NT2/D1 (cell line): ENCODE results near the gene NUMA1.
A peak's percentile ranks its signal among the peaks of the same experiment; 100 is the strongest.

ENCODE experiments used
- DNase-seq: peaks from one replicate; pipeline ENCODE4 v3.0.0-alpha.2; 2011; ENCODE audit warnings: low read depth, low spot score
- H3K27me3 ChIP-seq: 2 replicates; pipeline ENCODE4 v1.6.0; 2011; ENCODE audit warnings: mild to moderate bottlenecking; ENCODE audit not compliant: insufficient read length, insufficient read depth
- H3K36me3 ChIP-seq: 2 replicates; pipeline ENCODE4 v1.6.1; 2011; ENCODE audit warnings: mild to moderate bottlenecking, low read length, mixed read lengths; ENCODE audit not compliant: insufficient read depth, insufficient read length
- H3K4me1 ChIP-seq: 2 replicates; pipeline ENCODE4 v1.5.1; 2011; ENCODE audit not compliant: insufficient read depth, insufficient read length
- H3K4me3 ChIP-seq: 2 replicates; pipeline ENCODE4 v1.5.1; 2011; ENCODE audit warnings: low read depth; ENCODE audit not compliant: insufficient read length
- H3K9ac ChIP-seq: 2 replicates; pipeline ENCODE4 v1.6.0; 2011; ENCODE audit warnings: low read depth; ENCODE audit not compliant: insufficient read length
- H3K9me3 ChIP-seq: 2 replicates; pipeline ENCODE4 v1.5.1; 2011; ENCODE audit warnings: mild to moderate bottlenecking, low read length; ENCODE audit not compliant: insufficient read depth
- SUZ12 ChIP-seq: IDR thresholded peaks from 2 replicates; pipeline ENCODE4 v1.6.1; 2011; ENCODE audit not compliant: insufficient read length, insufficient read depth; ENCODE audit errors: extremely low read depth
- YY1 ChIP-seq: IDR thresholded peaks from 2 replicates; pipeline ENCODE4 v1.6.1; 2011; ENCODE audit not compliant: insufficient read length, insufficient read depth
- ZNF274 ChIP-seq: IDR thresholded peaks from 2 replicates; pipeline ENCODE4 v1.6.1; 2011; ENCODE audit warnings: mild to moderate bottlenecking, low read depth, low read length

Gene NUMA1

GRCh38 chr11:72083414-72083813 lies 3.1 kb upstream of the NUMA1 start:
- H3K9me3 ChIP-seq: no peaks in the 10 kb centered on the region
- H3K27me3 ChIP-seq: no peaks in the 10 kb centered on the region
- no peak for DNase-seq
- no peak overlapping the region for H3K9ac ChIP-seq
- H3K36me3 ChIP-seq: peaks cover 13% of the 10 kb centered on the region
- no peaks in the 10 kb centered on the region for H3K4me1 ChIP-seq
- TF ChIP-seq YY1 (no peak), ZNF274 (no peak), SUZ12 (no peak)
- no peak overlapping the region for H3K4me3 ChIP-seq

- Histone ChIP-seq H3K4me1 (no peaks in the 10 kb centered on the region), H3K9ac (no peak overlapping the region), H3K4me3 (no peak overlapping the region), H3K36me3 (peaks cover 5% of the 10 kb centered on the region), H3K9me3 (no peaks in the 10 kb centered on the region), H3K27me3 (no peaks in the 10 kb centered on the region)
- TF ChIP-seq SUZ12 (no peak), ZNF274 (no peak), YY1 (no peak)
- DNase-seq: no peak
Measured at GRCh38 chr11:72081821-72082453, 1.6 kb upstream of the NUMA1 start.

GRCh38 chr11:72081184-72081644 lies 872 bp upstream of the NUMA1 start:
- Histone ChIP-seq H3K4me3 (peak overlapping the region; percentile 27), H3K9me3 (no peaks in the 10 kb centered on the region), H3K27me3 (no peaks in the 10 kb centered on the region), H3K36me3 (peaks cover 5% of the 10 kb centered on the region), H3K9ac (no peak overlapping the region), H3K4me1 (no peaks in the 10 kb centered on the region)
- DNase-seq: no peak
- TF ChIP-seq YY1: no peak
- no peak for TF ChIP-seq SUZ12
- no peak for TF ChIP-seq ZNF274

- no peaks in the 10 kb centered on the region for H3K4me1 ChIP-seq
- no peaks in the 10 kb centered on the region for H3K27me3 ChIP-seq
- H3K9ac ChIP-seq: peak overlapping the region; percentile 89
- no peak for DNase-seq
- peaks cover 3% of the 10 kb centered on the region for H3K36me3 ChIP-seq
- peak overlapping the region; percentile 71 for H3K4me3 ChIP-seq
- H3K9me3 ChIP-seq: no peaks in the 10 kb centered on the region
- TF ChIP-seq YY1: no peak
- TF ChIP-seq SUZ12: no peak
- no peak for TF ChIP-seq ZNF274
Measured at GRCh38 chr11:72079819-72080325, 470 bp downstream of the NUMA1 start.

- no peaks in the 10 kb centered on the region for H3K4me1 ChIP-seq
- H3K36me3 ChIP-seq: peaks cover 3% of the 10 kb centered on the region
- H3K27me3 ChIP-seq: no peaks in the 10 kb centered on the region
- DNase-seq: no peak
- no peaks in the 10 kb centered on the region for H3K9me3 ChIP-seq
- no peak overlapping the region for H3K9ac ChIP-seq
- TF ChIP-seq SUZ12 (no peak), YY1 (no peak), ZNF274 (no peak)
- peak overlapping the region; percentile 1 for H3K4me3 ChIP-seq
Measured at GRCh38 chr11:72078477-72078876, 1.9 kb downstream of the NUMA1 start.

GRCh38 chr11:72075756-72076155 lies 4.6 kb downstream of the NUMA1 start:
- Histone ChIP-seq H3K9ac (no peak overlapping the region), H3K27me3 (no peaks in the 10 kb centered on the region), H3K36me3 (peaks cover 3% of the 10 kb centered on the region), H3K9me3 (no peaks in the 10 kb centered on the region), H3K4me3 (no peak overlapping the region), H3K4me1 (peaks cover 2% of the 10 kb centered on the region)
- TF ChIP-seq YY1 (no peak), SUZ12 (no peak), ZNF274 (no peak)
- DNase-seq: no peak

- Histone ChIP-seq H3K4me3 (no peak overlapping the region), H3K27me3 (no peaks in the 10 kb centered on the region), H3K4me1 (peaks cover 4% of the 10 kb centered on the region), H3K9ac (no peak overlapping the region), H3K9me3 (no peaks in the 10 kb centered on the region), H3K36me3 (peaks cover 3% of the 10 kb centered on the region)
- TF ChIP-seq ZNF274 (no peak), YY1 (no peak), SUZ12 (no peak)
- DNase-seq: peak; percentile 13
Measured at GRCh38 chr11:72075109-72075508, 5.2 kb downstream of the NUMA1 start.
